Measurements from ENCODE around the gene KCNH1. TPM values are rescaled to one million over a fixed set of nuclear protein-coding genes. Genes with fewer than 3 reads are reported as not detected.

Gene KCNH1
- total RNA-seq, 1 experiment from 2014 or later, result not detected

DNA sequence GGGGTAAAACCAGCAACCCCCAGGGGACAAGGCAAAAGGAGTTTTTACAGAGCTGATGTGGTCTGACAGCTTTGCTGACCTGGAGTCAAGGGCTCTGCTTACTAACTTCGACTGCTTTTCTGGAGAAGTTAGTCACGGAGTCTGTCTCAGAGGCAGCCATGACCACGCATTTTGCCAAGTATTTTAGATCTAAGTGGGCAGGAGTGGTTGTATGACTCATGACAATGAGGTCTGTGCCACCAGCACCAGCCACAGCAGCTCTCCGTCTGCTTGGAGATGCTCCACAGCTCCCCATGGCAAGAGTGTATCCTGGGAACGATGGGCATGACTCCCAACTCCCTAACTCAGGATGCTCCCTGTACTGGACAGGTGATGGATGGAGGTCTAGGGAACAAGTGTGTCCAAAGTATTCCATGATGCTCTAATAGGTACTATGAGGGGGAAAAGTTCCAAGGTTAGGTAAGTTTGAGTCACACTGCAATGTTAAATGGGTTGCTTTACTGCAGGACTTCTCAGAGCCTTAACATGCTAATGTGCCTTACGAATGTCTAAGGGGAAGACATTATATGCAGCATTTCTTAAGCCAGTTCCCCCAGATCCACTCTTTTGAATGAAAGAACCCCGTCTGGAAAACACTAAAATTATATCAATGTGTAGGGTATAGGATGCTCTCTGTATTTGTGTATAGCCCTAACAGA is 446.2 kb downstream of the KCNH1 start:
- DNase-seq (ENCODE audit: low spot score), result no peak
- H3K27me3 ChIP-seq (replicated peaks; ENCODE audit: insufficient read depth, low read depth, low read length, poor library complexity), result peaks cover 5% of the 10 kb centered on the region
- intact Hi-C loops (cut with micrococcal nuclease; ENCODE audit: unreplicated experiment), result no loop called here
- no TSS peak for BruUV-seq (replicated peaks)
- no peak overlapping the region for H3K4me3 ChIP-seq (ENCODE audit: low read depth, low read length, poor library complexity, severe bottlenecking)
- no peak for TF ChIP-seq CTCF (conservative IDR thresholded peaks at IDR 0.05; ENCODE audit: low read depth, low read length)
- no peak for TF ChIP-seq EZH2 (IDR thresholded peaks at IDR 0.05; ENCODE audit: borderline replicate concordance, low read depth, low read length, poor library complexity, severe bottlenecking)
- POLR2A ChIA-PET (ENCODE audit: low non-redundant PET), result no interaction called here
- CTCF ChIA-PET, result no interaction called here
- H3K9me3 ChIP-seq (ENCODE audit: low read depth, low read length, poor library complexity, severe bottlenecking), result no peaks in the 10 kb centered on the region
- no peaks in the 10 kb centered on the region for H3K36me3 ChIP-seq (ENCODE audit: insufficient read depth, low read length, poor library complexity, severe bottlenecking)
- no peak overlapping the region for H3K27ac ChIP-seq (ENCODE audit: low read depth, low read length, poor library complexity, severe bottlenecking)
- no peaks in the 10 kb centered on the region for H3K4me1 ChIP-seq (ENCODE audit: insufficient read depth, low read length, poor library complexity, severe bottlenecking)

GRCh38 chr1:210686841-210687240 is 447.1 kb downstream of the KCNH1 start:
- Histone ChIP-seq H3K27me3 (replicated peaks; ENCODE audit: insufficient read depth, low read depth, low read length, poor library complexity) (peaks cover 3% of the 10 kb centered on the region), H3K4me3 (ENCODE audit: low read depth, low read length, poor library complexity, severe bottlenecking) (no peak overlapping the region), H3K9me3 (ENCODE audit: low read depth, low read length, poor library complexity, severe bottlenecking) (no peaks in the 10 kb centered on the region), H3K27ac (ENCODE audit: low read depth, low read length, poor library complexity, severe bottlenecking) (no peak overlapping the region), H3K4me1 (ENCODE audit: insufficient read depth, low read length, poor library complexity, severe bottlenecking) (no peaks in the 10 kb centered on the region), H3K36me3 (ENCODE audit: insufficient read depth, low read length, poor library complexity, severe bottlenecking) (no peaks in the 10 kb centered on the region)
- DNase-seq (ENCODE audit: low spot score), result no peak
- intact Hi-C loops (cut with micrococcal nuclease; ENCODE audit: unreplicated experiment), result no loop called here
- no TSS peak for BruUV-seq (replicated peaks)
- POLR2A ChIA-PET (ENCODE audit: low non-redundant PET), result no interaction called here
- TF ChIP-seq EZH2 (IDR thresholded peaks at IDR 0.05; ENCODE audit: borderline replicate concordance, low read depth, low read length, poor library complexity, severe bottlenecking) (no peak), CTCF (conservative IDR thresholded peaks at IDR 0.05; ENCODE audit: low read depth, low read length) (no peak)
- CTCF ChIA-PET, result no interaction called here

- no peaks in the 10 kb centered on the region for H3K4me1 ChIP-seq (ENCODE audit: insufficient read depth, low read length, poor library complexity, severe bottlenecking)
- H3K4me3 ChIP-seq (ENCODE audit: low read depth, low read length, poor library complexity, severe bottlenecking), result no peak overlapping the region
- no peaks in the 10 kb centered on the region for H3K27me3 ChIP-seq (replicated peaks; ENCODE audit: insufficient read depth, low read depth, low read length, poor library complexity)
- ChIA-PET POLR2A (ENCODE audit: low non-redundant PET) (no interaction called here), CTCF (no interaction called here)
- BruUV-seq (replicated peaks), result no TSS peak
- H3K36me3 ChIP-seq (ENCODE audit: insufficient read depth, low read length, poor library complexity, severe bottlenecking), result no peaks in the 10 kb centered on the region
- H3K9me3 ChIP-seq (ENCODE audit: low read depth, low read length, poor library complexity, severe bottlenecking), result no peaks in the 10 kb centered on the region
- H3K27ac ChIP-seq (ENCODE audit: low read depth, low read length, poor library complexity, severe bottlenecking), result no peak overlapping the region
- intact Hi-C loops (cut with micrococcal nuclease; ENCODE audit: unreplicated experiment), result no loop called here
- TF ChIP-seq EZH2 (IDR thresholded peaks at IDR 0.05; ENCODE audit: borderline replicate concordance, low read depth, low read length, poor library complexity, severe bottlenecking) (no peak), CTCF (conservative IDR thresholded peaks at IDR 0.05; ENCODE audit: low read depth, low read length) (no peak)
- DNase-seq (ENCODE audit: low spot score), result no peak
Measured at GRCh38 chr1:210685295-210685650, 448.7 kb downstream of the KCNH1 start.

Measured in A673 (cell line).